ENCODE measurements around the gene TRIM17. TPM values are rescaled to one million over a fixed set of nuclear protein-coding genes. Genes with fewer than 3 reads are reported as not detected.

The TRIM17 gene
- total RNA-seq, 1 donor from 2014 or later: 1.5 TPM

- TF ChIP-seq EZH2 (IDR thresholded peaks at IDR 0.05; ENCODE audit: insufficient read depth, low read length) (no peak), CTCF (IDR thresholded peaks at IDR 0.05; ENCODE audit: insufficient read depth, low read depth, low read length) (no peak)
- Histone ChIP-seq H3K4me3 (ENCODE audit: insufficient read depth, low read depth, low read length) (no peak overlapping the region), H2AFZ (ENCODE audit: low read depth, low read length) (no peak overlapping the region), H3K27ac (ENCODE audit: low read depth, low read length) (no peak overlapping the region), H3K79me2 (ENCODE audit: insufficient read depth, low read length) (peaks cover 59% of the 10 kb centered on the region), H3K9me3 (ENCODE audit: insufficient read depth, low read depth, low read length) (no peaks in the 10 kb centered on the region), H3K9ac (ENCODE audit: low read length) (no peak overlapping the region), H3K4me1 (ENCODE audit: insufficient read depth, low read length) (peaks cover 14% of the 10 kb centered on the region), H3K4me2 (ENCODE audit: low read length) (no peak overlapping the region), H3K36me3 (ENCODE audit: insufficient read depth, low read length) (peaks cover 8% of the 10 kb centered on the region), H4K20me1 (ENCODE audit: insufficient read depth, low read length) (peaks cover 86% of the 10 kb centered on the region), H3K27me3 (ENCODE audit: insufficient read depth, low read length) (no peaks in the 10 kb centered on the region)
- DNase-seq (ENCODE audit: low read depth) (no peak), FAIRE-seq (no peak)
- peaks cover 7% of the 10 kb centered on the region for H3K4me1 Mint-ChIP-seq (ENCODE audit: low read depth, unreplicated experiment)
- H3K36me3 Mint-ChIP-seq (ENCODE audit: low read depth, unreplicated experiment): peaks cover 16% of the 10 kb centered on the region
- no peaks in the 10 kb centered on the region for H3K9me3 Mint-ChIP-seq (ENCODE audit: unreplicated experiment)
- H3K27ac Mint-ChIP-seq (ENCODE audit: unreplicated experiment): no peak overlapping the region
- H3K4me3 Mint-ChIP-seq (ENCODE audit: unreplicated experiment): no peak overlapping the region
- no peaks in the 10 kb centered on the region for H3K27me3 Mint-ChIP-seq (ENCODE audit: low read depth, unreplicated experiment)
Observed at GRCh38 chr1:228400692-228401454, 15.8 kb downstream of the TRIM17 start.

- FAIRE-seq (no peak), DNase-seq (ENCODE audit: low read depth) (no peak)
- TF ChIP-seq CTCF (IDR thresholded peaks at IDR 0.05; ENCODE audit: insufficient read depth, low read depth, low read length) (no peak), EZH2 (IDR thresholded peaks at IDR 0.05; ENCODE audit: insufficient read depth, low read length) (no peak)
- Mint-ChIP-seq H3K27ac (ENCODE audit: unreplicated experiment) (no peak overlapping the region), H3K9me3 (ENCODE audit: unreplicated experiment) (no peaks in the 10 kb centered on the region), H3K36me3 (ENCODE audit: low read depth, unreplicated experiment) (peaks cover 20% of the 10 kb centered on the region), H3K4me3 (ENCODE audit: unreplicated experiment) (no peak overlapping the region), H3K4me1 (ENCODE audit: low read depth, unreplicated experiment) (peaks cover 7% of the 10 kb centered on the region), H3K27me3 (ENCODE audit: low read depth, unreplicated experiment) (no peaks in the 10 kb centered on the region)
- no peak overlapping the region for H3K4me3 ChIP-seq (ENCODE audit: insufficient read depth, low read depth, low read length)
- no peaks in the 10 kb centered on the region for H3K27me3 ChIP-seq (ENCODE audit: insufficient read depth, low read length)
- H3K79me2 ChIP-seq (ENCODE audit: insufficient read depth, low read length): peaks cover 52% of the 10 kb centered on the region
- H3K9ac ChIP-seq (ENCODE audit: low read length): no peak overlapping the region
- H3K4me2 ChIP-seq (ENCODE audit: low read length): no peak overlapping the region
- no peaks in the 10 kb centered on the region for H3K9me3 ChIP-seq (ENCODE audit: insufficient read depth, low read depth, low read length)
- H3K36me3 ChIP-seq (ENCODE audit: insufficient read depth, low read length): peaks cover 8% of the 10 kb centered on the region
- H3K4me1 ChIP-seq (ENCODE audit: insufficient read depth, low read length): peaks cover 9% of the 10 kb centered on the region
- no peak overlapping the region for H2AFZ ChIP-seq (ENCODE audit: low read depth, low read length)
- H4K20me1 ChIP-seq (ENCODE audit: insufficient read depth, low read length): peaks cover 80% of the 10 kb centered on the region
- H3K27ac ChIP-seq (ENCODE audit: low read depth, low read length): no peak overlapping the region
Observed at GRCh38 chr1:228400237-228400651, 16.4 kb downstream of the TRIM17 start.

Measured in astrocyte (in vitro differentiated cells and primary cell).